ES-I3 (cell line): Measurements from ENCODE around the gene TFF3.

Experiments
- H3K36me3 ChIP-seq: 2 replicates; pipeline ENCODE4 v1.6.1; 2013; ENCODE audit warnings: mild to moderate bottlenecking, low read length, control low read depth, moderate library complexity; ENCODE audit not compliant: insufficient read depth
- H3K4me1 ChIP-seq: 2 replicates; pipeline ENCODE4 v1.6.1; 2013; ENCODE audit warnings: mild to moderate bottlenecking, control low read depth, low read length; ENCODE audit not compliant: insufficient read depth
- H3K9ac ChIP-seq: 2 replicates; pipeline ENCODE4 v1.6.1; 2013; ENCODE audit warnings: low read depth, mild to moderate bottlenecking, low read length, moderate library complexity
- H3K9me3 ChIP-seq: 2 replicates; pipeline ENCODE4 v1.6.1; 2013; ENCODE audit warnings: mild to moderate bottlenecking, low read length, moderate library complexity; ENCODE audit not compliant: control insufficient read depth, insufficient read depth

Gene TFF3, protein sequence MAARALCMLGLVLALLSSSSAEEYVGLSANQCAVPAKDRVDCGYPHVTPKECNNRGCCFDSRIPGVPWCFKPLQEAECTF

DNA sequence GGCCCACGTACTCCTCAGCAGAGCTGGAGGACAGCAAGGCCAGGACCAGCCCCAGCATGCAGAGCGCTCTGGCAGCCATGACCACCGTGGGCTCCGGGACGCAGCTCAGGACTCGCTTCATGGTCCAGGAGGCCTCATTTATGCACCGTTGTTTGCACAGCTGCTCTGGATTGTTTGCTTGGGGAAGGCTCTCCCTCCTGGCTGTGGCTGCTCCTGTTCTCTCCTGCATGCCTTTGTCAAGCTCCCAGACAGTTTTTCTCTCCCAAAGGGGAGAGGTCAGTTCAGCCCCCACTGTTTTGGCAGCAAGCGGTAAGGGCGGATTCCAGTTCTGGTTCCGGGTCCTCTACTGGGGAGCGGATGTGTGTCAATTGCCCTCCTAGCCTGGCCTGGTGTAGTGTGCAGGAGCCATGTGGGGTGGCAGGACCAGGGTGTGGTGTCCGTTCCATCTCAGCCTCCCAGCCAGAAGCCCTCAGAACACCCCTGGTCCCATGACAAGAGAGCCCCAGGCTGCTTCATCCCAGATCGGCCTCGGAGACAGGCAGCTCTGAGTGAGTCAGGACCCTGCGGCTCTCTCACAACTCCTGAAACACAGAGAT, at the start of gene TFF3:
TSS of gene TFF3 (minus strand) at position 114 of the 596 bp plus-strand sequence. CDS start at position 79, 35 bp downstream.
- Histone ChIP-seq H3K9me3 (no peaks in the 10 kb centered on the region), H3K9ac (no peak within 1 kb of the TSS)

DNA sequence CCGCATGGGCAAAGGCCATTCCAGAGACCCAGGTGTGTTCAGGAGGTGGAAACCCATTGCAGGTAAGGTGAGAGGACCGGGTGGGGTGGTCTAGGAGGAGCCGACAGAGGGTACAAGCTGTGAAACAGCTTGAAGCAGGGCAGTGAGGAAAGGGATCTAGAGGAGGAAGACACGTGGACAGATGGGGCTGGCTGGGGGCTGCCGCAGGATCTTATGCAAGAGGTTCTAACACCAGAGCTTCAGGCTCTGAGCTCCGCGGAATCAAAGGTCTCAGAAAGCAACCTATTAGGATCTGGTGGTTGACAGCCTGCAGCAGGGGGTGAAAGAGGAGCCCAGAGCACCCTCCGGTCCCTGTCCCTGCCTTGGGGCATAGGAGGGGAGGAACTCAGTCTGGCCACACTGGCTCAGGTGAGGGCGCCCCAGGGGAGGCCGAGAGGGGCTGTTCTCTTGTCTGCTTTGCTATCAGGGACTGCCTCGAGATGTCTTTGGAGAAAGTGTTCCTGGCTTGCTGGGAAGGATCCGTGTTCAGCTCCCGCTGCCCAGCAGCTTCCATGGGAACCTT, 49.2 kb upstream of the TFF3 start:
- Histone ChIP-seq H3K36me3 (no peaks in the 10 kb centered on the region), H3K4me1 (no peaks in the 10 kb centered on the region), H3K9ac (no peak overlapping the region), H3K9me3 (no peaks in the 10 kb centered on the region; the same call in 1 of the 2 replicates)

More for the DNA sequence above, at the start of gene TFF3:
- H3K4me1 ChIP-seq: peaks cover 17% of the 10 kb centered on the region; the same call in 1 of the 2 replicates
- H3K36me3 ChIP-seq: no peaks in the 10 kb centered on the region

DNA sequence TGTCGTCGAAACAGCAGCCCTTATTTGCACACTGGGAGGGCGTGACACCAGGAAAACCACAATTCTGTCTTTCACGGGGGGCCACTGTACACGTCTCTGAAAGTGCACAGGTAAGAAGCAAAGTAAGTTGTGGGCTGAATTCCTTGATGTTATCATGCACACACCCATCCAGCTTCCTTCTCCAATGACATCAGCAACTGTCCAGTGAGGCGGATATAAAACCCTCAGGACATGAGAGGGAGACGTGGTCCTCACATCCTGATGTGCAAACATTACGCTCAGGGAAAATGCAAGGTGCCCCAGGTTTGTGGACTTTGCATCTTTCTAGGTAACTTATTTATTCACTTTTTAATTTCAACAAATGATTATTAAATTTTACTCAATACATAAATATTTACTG, 48.1 kb upstream of the TFF3 start:
- Histone ChIP-seq H3K4me1 (no peaks in the 10 kb centered on the region), H3K9me3 (no peaks in the 10 kb centered on the region; the same call in 1 of the 2 replicates), H3K9ac (no peak overlapping the region), H3K36me3 (no peaks in the 10 kb centered on the region)

DNA sequence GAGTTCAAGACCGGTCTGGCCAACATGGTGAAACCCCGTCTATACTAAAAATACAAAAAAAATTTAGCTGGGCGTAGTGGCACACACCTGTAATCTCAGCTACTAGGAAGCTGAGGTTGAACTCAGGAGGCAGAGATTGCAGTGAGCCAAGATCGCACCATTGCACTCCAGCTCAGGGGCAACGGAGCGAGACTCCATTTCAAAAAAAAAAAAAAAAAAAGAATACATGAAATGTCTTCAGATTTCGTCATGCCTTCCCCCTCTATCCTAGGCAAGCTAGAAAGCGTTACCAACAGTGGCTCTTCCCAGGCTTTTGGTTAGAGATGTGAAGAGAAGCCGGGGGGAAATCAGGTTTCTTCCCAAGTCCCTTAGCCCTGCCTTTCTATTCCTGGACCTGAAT, 47.5 kb upstream of the TFF3 start:
- H3K4me1 ChIP-seq: no peaks in the 10 kb centered on the region
- H3K9me3 ChIP-seq: no peaks in the 10 kb centered on the region; the same call in 1 of the 2 replicates
- H3K9ac ChIP-seq: no peak overlapping the region
- no peaks in the 10 kb centered on the region for H3K36me3 ChIP-seq

DNA sequence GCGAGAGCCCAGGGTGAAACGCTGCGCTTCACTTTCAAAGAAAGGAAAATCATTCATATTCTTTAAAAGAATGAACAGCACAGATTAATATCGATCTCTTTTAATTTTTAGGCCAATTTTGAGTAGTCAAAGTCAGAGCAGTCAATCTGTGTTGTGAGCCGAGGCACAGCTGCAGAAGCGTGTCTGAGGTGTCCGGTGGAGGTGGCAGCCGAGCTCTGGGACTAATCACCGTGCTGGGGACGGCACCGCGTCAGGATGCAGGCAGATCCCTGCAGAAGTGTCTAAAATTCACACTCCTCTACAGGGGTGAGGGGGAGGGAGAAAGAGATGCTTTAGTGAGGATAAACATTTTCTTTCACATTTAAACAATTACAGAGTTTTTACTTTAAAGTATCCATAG, 47.0 kb upstream of the TFF3 start:
- Histone ChIP-seq H3K9ac (no peak overlapping the region), H3K36me3 (no peaks in the 10 kb centered on the region), H3K9me3 (no peaks in the 10 kb centered on the region; the same call in 1 of the 2 replicates), H3K4me1 (no peaks in the 10 kb centered on the region)

DNA sequence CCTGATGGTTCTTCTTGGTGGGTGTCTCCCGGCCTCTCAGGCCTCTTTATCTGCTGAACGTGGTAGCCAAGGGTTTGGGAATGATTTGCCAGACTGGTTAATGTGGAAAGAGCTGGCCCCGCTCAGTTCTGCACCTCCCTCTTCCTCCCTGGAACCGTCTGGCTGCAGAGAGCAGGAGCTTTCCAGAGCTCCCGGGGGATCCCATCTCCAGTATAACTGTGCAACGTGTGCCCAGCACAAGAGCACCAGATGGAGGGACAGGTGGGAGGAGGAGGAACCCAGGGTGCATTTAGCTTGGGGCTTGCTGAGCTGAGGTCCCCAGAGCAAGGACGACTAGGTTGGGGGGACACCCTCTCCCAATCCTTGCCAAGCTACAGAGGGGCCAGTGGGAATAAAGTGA, 46.1 kb upstream of the TFF3 start:
- H3K4me1 ChIP-seq: no peaks in the 10 kb centered on the region
- no peaks in the 10 kb centered on the region for H3K36me3 ChIP-seq
- H3K9ac ChIP-seq: no peak overlapping the region
- peaks cover 2% of the 10 kb centered on the region; the same call in 1 of the 2 replicates for H3K9me3 ChIP-seq

DNA sequence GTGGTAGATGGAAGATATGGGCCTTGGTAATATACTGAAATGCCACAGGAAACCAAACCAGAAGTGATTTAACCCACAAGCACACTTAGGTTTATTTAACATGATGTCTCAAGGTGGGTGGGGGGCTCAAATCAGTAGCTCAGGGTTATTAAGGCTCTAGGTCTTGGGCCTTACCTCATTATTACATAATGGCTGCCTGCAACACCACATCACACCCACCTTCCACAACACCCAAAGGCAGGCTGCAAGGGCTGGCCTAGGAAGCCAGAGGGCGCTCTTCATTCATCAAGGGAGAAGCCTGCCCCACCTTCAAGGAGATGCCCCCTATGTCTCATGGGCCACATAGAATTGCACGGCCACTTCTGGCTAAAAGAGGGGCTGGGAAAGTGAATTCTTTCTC, 45.1 kb upstream of the TFF3 start:
- H3K9me3 ChIP-seq: peaks cover 2% of the 10 kb centered on the region; the same call in 1 of the 2 replicates
- no peaks in the 10 kb centered on the region for H3K4me1 ChIP-seq
- no peaks in the 10 kb centered on the region for H3K36me3 ChIP-seq
- no peak overlapping the region for H3K9ac ChIP-seq

DNA sequence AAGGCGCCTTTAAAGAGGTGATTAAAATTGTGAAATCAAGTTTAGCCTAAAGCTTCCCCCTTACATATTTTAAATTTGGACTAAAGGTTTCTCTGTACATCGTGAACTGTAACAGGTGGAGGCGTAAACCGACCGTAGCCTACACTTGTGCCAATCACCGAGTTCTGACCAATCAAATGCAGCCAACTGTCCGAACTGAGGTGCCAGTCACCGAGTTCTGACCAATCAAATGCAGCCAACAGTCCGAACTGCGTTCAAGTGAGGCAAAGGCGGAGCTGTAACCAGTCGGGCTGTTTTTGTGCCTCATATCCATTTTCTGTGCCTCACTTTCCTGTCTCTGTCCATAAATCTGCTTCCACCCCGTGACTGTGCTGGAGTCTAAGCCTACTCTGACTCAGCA, 43.7 kb upstream of the TFF3 start:
- peaks cover 2% of the 10 kb centered on the region; the same call in 1 of the 2 replicates for H3K9me3 ChIP-seq
- H3K4me1 ChIP-seq: no peaks in the 10 kb centered on the region
- H3K9ac ChIP-seq: no peak overlapping the region
- no peaks in the 10 kb centered on the region for H3K36me3 ChIP-seq

DNA sequence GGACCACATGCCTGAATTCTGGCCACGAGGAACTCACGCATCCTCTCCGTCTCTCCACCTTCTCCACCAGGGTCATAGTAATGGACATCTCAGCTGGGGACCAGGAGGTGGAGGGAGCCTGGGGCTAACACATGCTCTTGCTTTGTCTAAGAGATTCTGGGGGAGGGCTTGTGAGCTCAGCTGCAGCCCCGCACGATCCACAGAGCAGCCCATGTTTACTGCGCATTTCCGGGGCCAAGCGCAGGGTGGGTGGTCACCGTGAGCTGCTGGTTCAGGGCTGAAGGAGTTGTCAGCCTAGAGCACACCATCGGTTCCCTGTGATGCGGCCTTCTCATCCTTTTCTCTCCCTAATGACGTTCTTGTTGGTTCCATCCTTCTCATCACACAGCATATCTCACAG, 43.1 kb upstream of the TFF3 start:
- no peak overlapping the region for H3K9ac ChIP-seq
- peaks cover 2% of the 10 kb centered on the region; the same call in 1 of the 2 replicates for H3K9me3 ChIP-seq
- H3K36me3 ChIP-seq: no peaks in the 10 kb centered on the region
- H3K4me1 ChIP-seq: no peaks in the 10 kb centered on the region

DNA sequence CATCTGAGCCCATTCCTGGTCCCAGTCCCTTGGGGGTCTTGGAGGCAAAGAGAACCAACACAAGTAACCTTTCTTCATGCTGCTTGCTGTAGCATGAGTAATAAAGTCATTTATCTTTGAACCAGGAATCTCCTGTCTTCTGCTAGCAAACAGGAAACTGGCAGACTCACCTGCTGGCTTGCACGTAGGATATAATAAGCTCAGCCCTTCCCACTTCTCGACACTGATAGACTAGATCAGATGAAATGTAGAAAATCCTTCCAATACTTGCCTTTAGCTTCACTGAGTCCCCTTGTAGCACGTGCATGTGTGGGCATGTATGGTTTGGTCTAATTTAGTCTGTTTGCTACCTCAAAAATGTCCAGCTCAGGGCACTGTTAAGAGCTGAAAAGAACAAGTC, 42.1 kb upstream of the TFF3 start:
- H3K9me3 ChIP-seq: peaks cover 2% of the 10 kb centered on the region; the same call in 1 of the 2 replicates
- H3K9ac ChIP-seq: no peak overlapping the region
- no peaks in the 10 kb centered on the region for H3K4me1 ChIP-seq
- H3K36me3 ChIP-seq: no peaks in the 10 kb centered on the region

DNA sequence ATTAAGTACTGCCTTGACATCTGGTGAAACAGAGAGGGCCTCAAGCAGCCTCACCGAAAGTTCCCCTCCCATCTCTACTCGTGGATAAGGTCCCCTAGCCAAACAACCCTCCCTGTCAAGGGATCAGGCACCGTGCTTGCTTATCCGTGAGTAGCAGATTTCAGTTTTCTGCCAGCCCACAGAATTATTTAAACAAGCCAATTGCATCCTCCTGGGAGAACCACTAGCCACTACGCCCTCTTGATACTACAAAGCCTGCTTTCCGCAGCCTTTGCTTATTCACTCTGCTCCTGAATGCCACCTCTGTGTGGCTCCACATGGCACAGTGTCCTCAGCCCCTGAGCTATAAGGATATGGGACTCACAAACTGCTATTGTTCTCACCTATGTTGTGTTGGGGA, 41.4 kb upstream of the TFF3 start:
- Histone ChIP-seq H3K4me1 (no peaks in the 10 kb centered on the region), H3K9ac (no peak overlapping the region), H3K36me3 (no peaks in the 10 kb centered on the region), H3K9me3 (peaks cover 2% of the 10 kb centered on the region; the same call in 1 of the 2 replicates)

DNA sequence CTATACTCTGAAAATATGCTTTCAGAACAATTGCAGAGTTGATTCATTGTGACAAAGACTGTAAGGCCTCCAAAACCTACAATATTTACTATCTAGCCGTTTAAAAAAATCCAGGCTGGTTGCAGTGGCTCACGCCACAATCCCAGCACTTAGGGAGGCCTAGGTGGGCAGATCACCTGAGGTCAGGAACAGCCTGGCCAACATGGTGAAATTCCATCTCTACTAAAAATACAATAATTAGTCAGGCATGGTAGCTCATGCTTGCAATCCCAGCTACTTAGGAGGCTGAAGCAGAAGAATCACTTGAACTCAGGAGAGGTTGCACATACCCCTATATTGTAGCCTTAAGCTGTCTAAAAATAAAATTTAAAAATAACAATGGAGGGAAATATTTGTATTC, 40.8 kb upstream of the TFF3 start:
- Histone ChIP-seq H3K36me3 (no peaks in the 10 kb centered on the region), H3K4me1 (no peaks in the 10 kb centered on the region), H3K9me3 (peaks cover 2% of the 10 kb centered on the region; the same call in 1 of the 2 replicates), H3K9ac (no peak overlapping the region)

DNA sequence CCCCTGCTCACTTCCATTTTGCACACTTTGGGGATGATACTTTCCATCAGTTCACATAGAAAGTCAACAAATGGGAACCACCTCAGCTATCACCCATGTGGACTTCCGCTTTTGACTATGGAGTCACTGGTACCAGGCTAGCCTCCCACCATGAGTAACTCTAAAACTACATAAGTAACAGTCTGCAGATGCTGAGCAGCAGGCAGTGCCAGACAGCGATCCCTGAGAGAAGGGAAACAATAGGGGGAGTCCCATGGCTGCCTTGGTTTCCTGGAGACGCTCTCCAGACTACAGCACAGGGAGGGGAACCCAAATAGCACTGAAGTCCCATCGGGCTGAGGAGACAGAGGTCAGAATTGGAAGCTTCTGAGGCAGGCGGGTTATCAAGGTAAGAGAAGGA, 38.4 kb upstream of the TFF3 start:
- H3K4me1 ChIP-seq: no peaks in the 10 kb centered on the region
- H3K9me3 ChIP-seq: 0 out of 2 replicates have a peak, but pooled peaks cover 2% of the 10 kb centered on the region
- H3K36me3 ChIP-seq: no peaks in the 10 kb centered on the region
- no peak overlapping the region for H3K9ac ChIP-seq

DNA sequence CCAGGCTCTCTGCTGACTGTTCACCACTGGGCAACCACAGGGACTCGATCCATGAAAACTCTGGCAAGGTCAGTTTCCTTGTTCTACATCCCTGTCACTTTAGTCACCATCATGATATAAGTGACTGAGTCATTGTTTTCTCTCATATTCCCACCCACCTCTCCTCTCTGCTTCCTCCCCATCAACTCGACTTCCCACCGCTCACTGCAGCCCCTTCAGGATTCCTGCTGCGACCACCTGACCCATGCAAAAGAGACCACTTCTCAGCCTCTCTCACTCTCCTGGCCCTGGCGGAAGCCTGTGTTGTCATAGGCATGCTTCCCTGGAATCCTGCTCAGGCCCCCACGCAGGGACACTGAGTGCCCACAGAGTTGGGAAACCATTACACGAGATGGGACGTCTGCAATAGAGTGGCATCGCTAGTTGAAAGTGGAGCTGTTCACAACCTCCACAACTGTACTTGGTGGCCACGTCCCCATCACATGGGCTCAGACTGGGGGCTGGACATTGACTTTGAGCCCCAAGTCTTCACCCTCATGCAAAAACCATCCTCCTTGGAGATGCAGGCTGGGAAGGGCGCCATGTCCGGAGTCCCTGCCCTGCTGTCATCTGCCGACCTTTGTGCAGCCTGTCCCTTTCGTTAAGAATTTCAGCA, 37.4 kb upstream of the TFF3 start:
- Histone ChIP-seq H3K36me3 (no peaks in the 10 kb centered on the region), H3K4me1 (no peaks in the 10 kb centered on the region), H3K9me3 (0 out of 2 replicates have a peak, but pooled peaks cover 2% of the 10 kb centered on the region), H3K9ac (no peak overlapping the region)
